Choroid plexus epithelial cell (primary cell): ENCODE data around the gene MAMDC2.

Source experiments
- DNase-seq: peaks from one replicate; pipeline ENCODE4 v3.0.0-alpha.2; 2010; ENCODE audit warnings: low read depth
- H3K4me3 ChIP-seq: 2 replicates; pipeline ENCODE4 v1.5.1; 2011; ENCODE audit warnings: low read depth, mild to moderate bottlenecking, control low read depth, low read length, moderate library complexity
- CTCF ChIP-seq: conservative IDR thresholded peaks from 2 replicates; pipeline ENCODE4 v1.5.1; 2011; ENCODE audit warnings: low read depth, mild to moderate bottlenecking, control low read depth, inconsistent platforms, low read length, moderate library complexity

The MAMDC2 gene

GRCh38 chr9:70257502-70257901 is 213.9 kb downstream of the MAMDC2 start:
- TF ChIP-seq CTCF: no peak
- H3K4me3 ChIP-seq: peak overlapping the region; percentile 87
- DNase-seq: no peak

- peak; percentile 62 for DNase-seq
- peak overlapping the region; percentile 87 for H3K4me3 ChIP-seq
- no peak for TF ChIP-seq CTCF
Measured at GRCh38 chr9:70257991-70258691, 214.5 kb downstream of the MAMDC2 start.

- DNase-seq: peak; percentile 96
Measured at GRCh38 chr9:70258692-70259511, 215.3 kb downstream of the MAMDC2 start, which contains the start of gene SMC5. SMC5 (plus strand) TSS chr9:70258978; CDS start chr9:70259079, 101 bp downstream.

GRCh38 chr9:70259512-70259802 is 215.8 kb downstream of the MAMDC2 start:
- DNase-seq: no peak
- peak overlapping the region; percentile 87 for H3K4me3 ChIP-seq
- TF ChIP-seq CTCF: no peak

More at GRCh38 chr9:70258692-70259511, 215.3 kb downstream of the MAMDC2 start, which contains the start of gene SMC5:
- no peak for TF ChIP-seq CTCF
- H3K4me3 ChIP-seq: peak within 1 kb of the TSS; percentile 87

- no peak for DNase-seq
Measured at GRCh38 chr9:70260007-70260443, 216.4 kb downstream of the MAMDC2 start.

GRCh38 chr9:70260606-70261005 is 217.0 kb downstream of the MAMDC2 start:
- TF ChIP-seq CTCF: no peak
- H3K4me3 ChIP-seq: no peak overlapping the region
- DNase-seq: no peak

More at GRCh38 chr9:70260007-70260443, 216.4 kb downstream of the MAMDC2 start:
- peak overlapping the region; percentile 87 for H3K4me3 ChIP-seq
- no peak for TF ChIP-seq CTCF
